DOHH2 (cell line): ENCODE results near the gene REC114.

Experiments used
- H3F3A ChIP-seq: fragments of 200-600 bp; sonication (generic), shearing (Covaris generic); 2 replicates; pipeline ENCODE4 v1.6.0; 2016; ENCODE audit warnings: antibody characterized with exemption, mild to moderate bottlenecking; ENCODE audit not compliant: control insufficient read depth, insufficient read depth
- H3K27ac ChIP-seq: fragments of 200-600 bp; sonication (generic); 2 replicates; pipeline ENCODE4 v1.5.1; 2014; ENCODE audit warnings: low read depth, mild to moderate bottlenecking, low read length, moderate library complexity
- H3K27me3 ChIP-seq: fragments of 200-600 bp; sonication (generic); 2 replicates; pipeline ENCODE4 v1.6.1; 2014; ENCODE audit warnings: mild to moderate bottlenecking, low read length, mixed read lengths; ENCODE audit not compliant: control insufficient read depth
- H3K36me3 ChIP-seq: fragments of 200-600 bp; sonication (generic); 2 replicates; pipeline ENCODE4 v1.6.1; 2014; ENCODE audit warnings: mild to moderate bottlenecking, low read length, moderate library complexity, mixed read lengths; ENCODE audit not compliant: control insufficient read depth
- H3K4me1 ChIP-seq: fragments of 200-600 bp; sonication (generic); 2 replicates; pipeline ENCODE4 v1.6.1; 2014; ENCODE audit warnings: mild to moderate bottlenecking, low read length, mixed read lengths; ENCODE audit not compliant: control insufficient read depth
- H3K4me2 ChIP-seq: fragments of 200-600 bp; sonication (generic); 2 replicates; pipeline ENCODE4 v1.6.0; 2014; ENCODE audit warnings: mild to moderate bottlenecking, low read length, moderate library complexity
- H3K4me3 ChIP-seq: fragments of 200-600 bp; sonication (generic); 2 replicates; pipeline ENCODE4 v1.5.1; 2014; ENCODE audit warnings: mild to moderate bottlenecking, low read length, mixed read lengths
- H3K79me2 ChIP-seq: fragments of 200-600 bp; sonication (generic); 2 replicates; pipeline ENCODE4 v1.6.1; 2014; ENCODE audit warnings: mild to moderate bottlenecking, low read length, mixed read lengths; ENCODE audit not compliant: control insufficient read depth
- H3K9me2 ChIP-seq: fragments of 200-600 bp; sonication (generic); replicated peaks from 2 replicates; pipeline ENCODE4 v1.6.1; 2014; ENCODE audit warnings: mild to moderate bottlenecking, low read length, mixed read lengths; ENCODE audit not compliant: control insufficient read depth
- H3K9me3 ChIP-seq: fragments of 200-600 bp; sonication (generic); 2 replicates; pipeline ENCODE4 v1.6.1; 2014; ENCODE audit warnings: antibody characterized with exemption, low read length, mixed read lengths; ENCODE audit not compliant: control insufficient read depth, insufficient read depth
- H4K20me1 ChIP-seq: fragments of 200-600 bp; sonication (generic); 2 replicates; pipeline ENCODE4 v1.6.0; 2014; ENCODE audit warnings: low read depth, mild to moderate bottlenecking, antibody characterized with exemption, low read length, moderate library complexity; ENCODE audit not compliant: control insufficient read depth, insufficient read depth
- EZH2phosphoT487 ChIP-seq: fragments of 200-600 bp; sonication (generic); IDR thresholded peaks from 2 replicates; pipeline ENCODE4 v1.6.1; 2017; ENCODE audit warnings: borderline replicate concordance, mild to moderate bottlenecking, antibody characterized with exemption, low read length, moderate library complexity, mixed read lengths
- TF ChIP-seq, protein P1 (sequence below): fragments of 200-600 bp; sonication (generic); IDR thresholded peaks from one replicate; pipeline ENCODE4 v1.5.1; 2014; ENCODE audit warnings: antibody characterized with exemption, mild to moderate bottlenecking, low read depth, low read length; ENCODE audit not compliant: poor library complexity, severe bottlenecking

REC114 gene

DNA sequence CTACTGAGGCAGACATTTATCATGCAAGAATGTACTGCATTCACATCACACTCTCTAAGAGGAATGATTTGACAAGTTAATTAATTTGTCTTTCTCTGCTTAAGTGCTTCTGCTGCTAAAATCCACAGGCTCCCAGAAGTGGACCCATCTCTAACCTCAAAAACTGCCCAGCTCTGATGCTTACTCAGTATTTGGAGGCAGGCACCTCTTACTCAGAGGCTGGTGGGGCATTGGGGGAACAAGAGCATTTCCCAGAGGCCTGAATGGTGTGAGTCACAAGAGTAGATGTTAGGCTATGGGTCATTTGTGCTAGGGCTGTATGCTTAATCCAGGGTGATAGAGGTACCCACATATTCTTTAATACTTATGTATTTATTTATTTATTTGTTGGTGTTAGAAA, 39.8 kb upstream of the REC114 start:
- Histone ChIP-seq H4K20me1 (no peaks in the 10 kb centered on the region), H3K4me2 (no peak overlapping the region), H3K79me2 (no peaks in the 10 kb centered on the region), H3K27ac (no peak overlapping the region), H3K4me1 (no peaks in the 10 kb centered on the region), H3K9me3 (no peaks in the 10 kb centered on the region), H3K4me3 (no peak overlapping the region), H3K27me3 (peaks cover 3% of the 10 kb centered on the region; the same call in 1 of the 2 replicates), H3K9me2 (no peaks in the 10 kb centered on the region), H3F3A (no peaks in the 10 kb centered on the region), H3K36me3 (no peaks in the 10 kb centered on the region)
- no peak for TF ChIP-seq EZH2phosphoT487
- TF ChIP-seq, protein P1, sequence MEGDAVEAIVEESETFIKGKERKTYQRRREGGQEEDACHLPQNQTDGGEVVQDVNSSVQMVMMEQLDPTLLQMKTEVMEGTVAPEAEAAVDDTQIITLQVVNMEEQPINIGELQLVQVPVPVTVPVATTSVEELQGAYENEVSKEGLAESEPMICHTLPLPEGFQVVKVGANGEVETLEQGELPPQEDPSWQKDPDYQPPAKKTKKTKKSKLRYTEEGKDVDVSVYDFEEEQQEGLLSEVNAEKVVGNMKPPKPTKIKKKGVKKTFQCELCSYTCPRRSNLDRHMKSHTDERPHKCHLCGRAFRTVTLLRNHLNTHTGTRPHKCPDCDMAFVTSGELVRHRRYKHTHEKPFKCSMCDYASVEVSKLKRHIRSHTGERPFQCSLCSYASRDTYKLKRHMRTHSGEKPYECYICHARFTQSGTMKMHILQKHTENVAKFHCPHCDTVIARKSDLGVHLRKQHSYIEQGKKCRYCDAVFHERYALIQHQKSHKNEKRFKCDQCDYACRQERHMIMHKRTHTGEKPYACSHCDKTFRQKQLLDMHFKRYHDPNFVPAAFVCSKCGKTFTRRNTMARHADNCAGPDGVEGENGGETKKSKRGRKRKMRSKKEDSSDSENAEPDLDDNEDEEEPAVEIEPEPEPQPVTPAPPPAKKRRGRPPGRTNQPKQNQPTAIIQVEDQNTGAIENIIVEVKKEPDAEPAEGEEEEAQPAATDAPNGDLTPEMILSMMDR: no peak

DNA sequence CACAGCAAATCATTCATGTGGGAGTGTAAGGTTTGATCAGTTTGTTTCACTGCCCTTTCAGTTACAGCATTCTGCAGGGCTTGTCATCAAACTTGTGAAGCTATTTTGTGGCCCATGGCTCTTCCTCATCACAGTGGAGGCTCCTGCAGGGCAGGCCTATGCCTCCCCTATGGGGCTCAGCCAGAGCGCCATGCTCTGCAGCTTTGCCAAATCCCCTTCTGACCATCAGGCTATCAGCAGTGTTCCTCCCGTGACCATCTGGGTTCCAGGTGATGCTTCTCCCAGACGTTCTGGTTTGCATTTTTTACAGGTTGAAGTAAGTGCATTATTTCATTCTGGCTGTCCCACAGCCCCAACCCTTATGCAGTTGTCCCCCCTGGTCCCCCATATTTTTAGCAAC, 28.1 kb upstream of the REC114 start:
- H3K27ac ChIP-seq: no peak overlapping the region
- H3K4me1 ChIP-seq: no peaks in the 10 kb centered on the region
- H3K27me3 ChIP-seq: no peaks in the 10 kb centered on the region
- no peaks in the 10 kb centered on the region for H3K9me2 ChIP-seq
- no peak overlapping the region for H3K4me3 ChIP-seq
- H4K20me1 ChIP-seq: no peaks in the 10 kb centered on the region
- H3K79me2 ChIP-seq: no peaks in the 10 kb centered on the region
- TF ChIP-seq, protein P1: no peak
- no peak for TF ChIP-seq EZH2phosphoT487
- H3K9me3 ChIP-seq: no peaks in the 10 kb centered on the region
- H3F3A ChIP-seq: no peaks in the 10 kb centered on the region
- no peaks in the 10 kb centered on the region for H3K36me3 ChIP-seq
- H3K4me2 ChIP-seq: no peak overlapping the region

DNA sequence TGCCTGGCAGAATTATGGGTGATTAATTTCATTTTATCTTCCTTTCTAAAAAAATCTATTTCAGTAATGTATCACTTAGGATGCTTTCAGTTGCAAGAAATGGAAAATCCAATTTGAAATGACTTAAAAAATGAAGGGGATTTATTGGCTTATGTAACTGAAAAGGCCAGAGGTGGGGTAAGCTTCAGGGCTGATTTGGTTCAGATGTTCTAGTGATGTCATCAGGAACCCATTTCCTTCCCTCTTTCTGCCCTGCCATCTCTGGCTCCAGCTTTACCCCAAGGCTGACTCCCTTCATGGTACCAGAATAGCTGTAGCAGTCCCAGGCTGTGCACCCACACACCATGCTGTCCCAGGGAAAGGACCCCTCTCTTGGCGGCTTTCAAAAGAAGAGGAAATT, 18.5 kb upstream of the REC114 start:
- no peak overlapping the region for H3K4me3 ChIP-seq
- TF ChIP-seq, protein P1: no peak
- TF ChIP-seq EZH2phosphoT487: no peak
- H3K4me1 ChIP-seq: no peaks in the 10 kb centered on the region
- H3K9me2 ChIP-seq: no peaks in the 10 kb centered on the region
- H3K27ac ChIP-seq: no peak overlapping the region
- no peaks in the 10 kb centered on the region for H4K20me1 ChIP-seq
- no peaks in the 10 kb centered on the region for H3K79me2 ChIP-seq
- H3K9me3 ChIP-seq: no peaks in the 10 kb centered on the region
- H3K27me3 ChIP-seq: peaks cover 6% of the 10 kb centered on the region; the same call in 1 of the 2 replicates
- no peaks in the 10 kb centered on the region for H3K36me3 ChIP-seq
- H3K4me2 ChIP-seq: no peak overlapping the region
- no peaks in the 10 kb centered on the region for H3F3A ChIP-seq
